Panc1 (cell line): ENCODE data around the gene NT5C2. TPM values are rescaled to one million over a fixed set of nuclear protein-coding genes. Genes with fewer than 3 reads are reported as not detected.

Experiments
- ATAC-seq: fragments of 200-7000 bp; cut with Tn5 transposase; 2 replicates; pipeline ENCODE4 v1.9.1; 2020; ENCODE audit warnings: mild to moderate bottlenecking, moderate library complexity
- BruUV-seq: library from RNA; stranded (reverse); fragments of 400-500 nt; replicated peaks from 2 replicates; lab custom pipeline; 2021; lab: Mats Ljungman, UMichigan
- CTCF ChIA-PET: fragments of 300-600 bp; sonication (Branson Sonifier 250); formaldehyde crosslinking; loops from one replicate; lab custom pipeline; 2022; ENCODE audit warnings: antibody characterized with exemption; lab: Charles Lee
- POLR2A ChIA-PET: fragments of 300-600 bp; sonication (Branson Sonifier 250); formaldehyde crosslinking; loops from one replicate; lab custom pipeline; 2022; ENCODE audit warnings: antibody characterized with exemption; lab: Charles Lee
- DNase-seq: peaks from one replicate; pipeline ENCODE4 v3.0.0-alpha.2; 2010; ENCODE audit warnings: low read depth, low spot score
- H3K27ac ChIP-seq: 2 replicates; pipeline ENCODE4 v1.5.1; 2011; ENCODE audit warnings: mild to moderate bottlenecking, low read length, inconsistent platforms
- H3K27me3 ChIP-seq: fragments of 200-500 bp; sonication (Bioruptor generic); 2 replicates; pipeline ENCODE4 v1.6.0; 2014; ENCODE audit warnings: low read length, inconsistent platforms; ENCODE audit not compliant: control insufficient read depth, insufficient read depth
- H3K36me3 ChIP-seq: fragments of 200-500 bp; sonication (Bioruptor generic); 2 replicates; pipeline ENCODE4 v1.5.1; 2014; ENCODE audit warnings: inconsistent platforms, mild to moderate bottlenecking, low read length, moderate library complexity; ENCODE audit not compliant: control insufficient read depth, insufficient read depth
- H3K4me1 ChIP-seq: 2 replicates; pipeline ENCODE4 v1.5.1; 2011; ENCODE audit warnings: inconsistent platforms, mild to moderate bottlenecking, low read length, moderate library complexity; ENCODE audit not compliant: control insufficient read depth, insufficient read depth
- H3K4me3 ChIP-seq, 2 experiments: 2 replicates each; pipeline ENCODE4 v1.5.1; 2011 to 2012; ENCODE audit warnings: low read depth in 2 of 2, low read length in 2 of 2, mild to moderate bottlenecking in 2 of 2, inconsistent platforms in 1 of 2, moderate library complexity in 1 of 2
- H3K9me3 ChIP-seq: fragments of 200-500 bp; sonication (Bioruptor generic); 2 replicates; pipeline ENCODE4 v1.5.1; 2014; ENCODE audit warnings: low read depth, mild to moderate bottlenecking, inconsistent platforms, low read length, moderate library complexity; ENCODE audit not compliant: control insufficient read depth, insufficient read depth
- POLR2AphosphoS5 ChIP-seq: IDR thresholded peaks from 2 replicates; pipeline ENCODE4 v1.6.1; 2012; ENCODE audit warnings: mild to moderate bottlenecking, low read depth, low read length, moderate library complexity
- SIN3A ChIP-seq: IDR thresholded peaks from 2 replicates; pipeline ENCODE4 v1.6.1; 2012; ENCODE audit warnings: low read depth, mild to moderate bottlenecking, low read length, moderate library complexity, borderline replicate concordance; ENCODE audit not compliant: insufficient read depth
- TCF7L2 ChIP-seq: IDR thresholded peaks from 2 replicates; pipeline ENCODE4 v1.6.1; 2011; ENCODE audit warnings: mild to moderate bottlenecking, low read depth, low read length, inconsistent platforms
- in situ Hi-C: cut with HindIII; loops from 2 replicates; pipeline ENCODE4 v1.10.0; 2016; ENCODE audit warnings: low sequenced_read_pairs, low pct_unique_long_range_greater_than_20kb
- intact Hi-C: fragments of 100-400 bp; cut with micrococcal nuclease; formaldehyde crosslinking; loops from one replicate; pipeline ENCODE4 v1.10.0; 2022; ENCODE audit not compliant: unreplicated experiment
- total RNA-seq: library from RNA; stranded (reverse); gene quantifications from one replicate; pipeline ENCODE4 v1.2.1, GENCODE V29; 2021; ENCODE audit not compliant: unreplicated experiment
- TF ChIP-seq, protein P1 (sequence below): fragments of 450-650 bp; IDR thresholded peaks from 2 replicates; pipeline ENCODE4 v1.5.1; 2017; ENCODE audit warnings: mild to moderate bottlenecking
- TF ChIP-seq, protein P2 (sequence below), 2 experiments: IDR thresholded peaks; 2 replicates each; pipeline ENCODE4 v1.6.1; 2011 to 2012; ENCODE audit warnings: low read depth in 2 of 2, control low read depth in 1 of 2, low read length in 1 of 2, mild to moderate bottlenecking in 1 of 2, moderate library complexity in 1 of 2; ENCODE audit not compliant: insufficient read depth in 1 of 2

The NT5C2 gene
- total RNA-seq, 1 experiment from 2014 or later, result 150 TPM

DNA sequence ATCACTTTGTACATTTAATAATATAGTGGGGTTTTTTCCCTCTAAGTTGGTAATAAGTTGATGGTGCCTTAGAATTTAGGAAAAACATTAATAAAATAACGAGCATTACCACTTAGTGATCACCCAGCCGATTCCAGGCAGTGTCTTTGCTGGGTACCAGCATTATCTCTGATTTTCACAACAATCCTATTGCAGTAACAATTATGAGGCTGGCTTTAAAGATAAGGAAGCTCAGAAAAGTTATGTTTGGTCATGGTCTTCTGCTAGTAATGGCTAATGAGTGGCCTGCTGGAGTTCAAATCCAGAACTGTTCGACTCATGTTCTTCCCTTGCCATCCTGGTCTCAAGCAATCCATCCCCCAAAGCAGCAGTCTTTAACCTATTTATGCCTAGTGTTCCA lies 147.1 kb downstream of the NT5C2 start:
- Histone ChIP-seq H3K4me3 (no peak overlapping the region), H3K4me1 (no peaks in the 10 kb centered on the region), H3K9me3 (no peaks in the 10 kb centered on the region), H3K27me3 (no peaks in the 10 kb centered on the region), H3K27ac (no peak overlapping the region), H3K36me3 (no peaks in the 10 kb centered on the region)
- intact Hi-C loops, result no loop called here
- no TSS peak for BruUV-seq
- ATAC-seq, result no peak
- TF ChIP-seq SIN3A (no peak), POLR2AphosphoS5 (no peak), TCF7L2 (no peak)
- TF ChIP-seq, protein P1, sequence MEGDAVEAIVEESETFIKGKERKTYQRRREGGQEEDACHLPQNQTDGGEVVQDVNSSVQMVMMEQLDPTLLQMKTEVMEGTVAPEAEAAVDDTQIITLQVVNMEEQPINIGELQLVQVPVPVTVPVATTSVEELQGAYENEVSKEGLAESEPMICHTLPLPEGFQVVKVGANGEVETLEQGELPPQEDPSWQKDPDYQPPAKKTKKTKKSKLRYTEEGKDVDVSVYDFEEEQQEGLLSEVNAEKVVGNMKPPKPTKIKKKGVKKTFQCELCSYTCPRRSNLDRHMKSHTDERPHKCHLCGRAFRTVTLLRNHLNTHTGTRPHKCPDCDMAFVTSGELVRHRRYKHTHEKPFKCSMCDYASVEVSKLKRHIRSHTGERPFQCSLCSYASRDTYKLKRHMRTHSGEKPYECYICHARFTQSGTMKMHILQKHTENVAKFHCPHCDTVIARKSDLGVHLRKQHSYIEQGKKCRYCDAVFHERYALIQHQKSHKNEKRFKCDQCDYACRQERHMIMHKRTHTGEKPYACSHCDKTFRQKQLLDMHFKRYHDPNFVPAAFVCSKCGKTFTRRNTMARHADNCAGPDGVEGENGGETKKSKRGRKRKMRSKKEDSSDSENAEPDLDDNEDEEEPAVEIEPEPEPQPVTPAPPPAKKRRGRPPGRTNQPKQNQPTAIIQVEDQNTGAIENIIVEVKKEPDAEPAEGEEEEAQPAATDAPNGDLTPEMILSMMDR, result no peak
- TF ChIP-seq, protein P2, sequence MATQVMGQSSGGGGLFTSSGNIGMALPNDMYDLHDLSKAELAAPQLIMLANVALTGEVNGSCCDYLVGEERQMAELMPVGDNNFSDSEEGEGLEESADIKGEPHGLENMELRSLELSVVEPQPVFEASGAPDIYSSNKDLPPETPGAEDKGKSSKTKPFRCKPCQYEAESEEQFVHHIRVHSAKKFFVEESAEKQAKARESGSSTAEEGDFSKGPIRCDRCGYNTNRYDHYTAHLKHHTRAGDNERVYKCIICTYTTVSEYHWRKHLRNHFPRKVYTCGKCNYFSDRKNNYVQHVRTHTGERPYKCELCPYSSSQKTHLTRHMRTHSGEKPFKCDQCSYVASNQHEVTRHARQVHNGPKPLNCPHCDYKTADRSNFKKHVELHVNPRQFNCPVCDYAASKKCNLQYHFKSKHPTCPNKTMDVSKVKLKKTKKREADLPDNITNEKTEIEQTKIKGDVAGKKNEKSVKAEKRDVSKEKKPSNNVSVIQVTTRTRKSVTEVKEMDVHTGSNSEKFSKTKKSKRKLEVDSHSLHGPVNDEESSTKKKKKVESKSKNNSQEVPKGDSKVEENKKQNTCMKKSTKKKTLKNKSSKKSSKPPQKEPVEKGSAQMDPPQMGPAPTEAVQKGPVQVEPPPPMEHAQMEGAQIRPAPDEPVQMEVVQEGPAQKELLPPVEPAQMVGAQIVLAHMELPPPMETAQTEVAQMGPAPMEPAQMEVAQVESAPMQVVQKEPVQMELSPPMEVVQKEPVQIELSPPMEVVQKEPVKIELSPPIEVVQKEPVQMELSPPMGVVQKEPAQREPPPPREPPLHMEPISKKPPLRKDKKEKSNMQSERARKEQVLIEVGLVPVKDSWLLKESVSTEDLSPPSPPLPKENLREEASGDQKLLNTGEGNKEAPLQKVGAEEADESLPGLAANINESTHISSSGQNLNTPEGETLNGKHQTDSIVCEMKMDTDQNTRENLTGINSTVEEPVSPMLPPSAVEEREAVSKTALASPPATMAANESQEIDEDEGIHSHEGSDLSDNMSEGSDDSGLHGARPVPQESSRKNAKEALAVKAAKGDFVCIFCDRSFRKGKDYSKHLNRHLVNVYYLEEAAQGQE (IDR thresholded peaks at IDR 0.05; ENCODE audit: insufficient read depth in 1 of 2, low read depth in 2 of 2, low read length in 1 of 2), result no peak
- DNase-seq, result no peak
- in situ Hi-C loops, result no loop called here
- CTCF ChIA-PET, result no interaction called here
- POLR2A ChIA-PET, result no interaction called here

DNA sequence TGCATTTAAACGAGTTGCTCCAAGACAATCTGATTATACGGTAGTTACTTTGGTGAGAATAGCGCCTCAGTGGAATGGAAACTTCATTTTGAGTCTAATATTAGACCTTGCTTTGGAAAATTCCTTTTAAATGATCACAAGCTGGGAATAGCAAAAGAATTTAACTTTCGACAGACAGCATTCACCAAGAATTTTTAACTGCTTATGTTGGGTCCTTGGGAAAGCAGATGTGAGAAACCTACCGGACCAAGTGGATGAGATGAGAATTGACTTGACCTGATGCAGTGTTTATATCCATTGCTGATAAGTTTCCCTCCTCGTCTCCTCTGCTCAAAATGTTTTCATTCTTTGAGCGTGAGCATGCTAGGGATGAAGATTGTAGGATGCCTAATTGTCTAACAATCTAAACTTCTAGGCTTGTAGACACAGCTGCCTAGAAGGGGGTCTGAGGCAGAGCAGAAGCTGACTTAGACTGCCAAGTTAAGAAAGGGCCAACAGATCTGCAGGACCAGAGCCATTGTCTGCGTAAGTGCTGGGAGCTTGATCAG lies 148.1 kb downstream of the NT5C2 start:
- H3K27ac ChIP-seq, result no peak overlapping the region
- in situ Hi-C loops, result no loop called here
- no peaks in the 10 kb centered on the region for H3K36me3 ChIP-seq
- ATAC-seq, result no peak
- ChIA-PET POLR2A (no interaction called here), CTCF (no interaction called here)
- no peaks in the 10 kb centered on the region for H3K4me1 ChIP-seq
- H3K27me3 ChIP-seq, result no peaks in the 10 kb centered on the region
- no TSS peak for BruUV-seq
- no peak for DNase-seq
- TF ChIP-seq, protein P2 (IDR thresholded peaks at IDR 0.05; ENCODE audit: insufficient read depth in 1 of 2, low read depth in 2 of 2, low read length in 1 of 2), result no peak
- TF ChIP-seq, protein P1, result no peak
- TF ChIP-seq TCF7L2 (no peak), POLR2AphosphoS5 (no peak), SIN3A (no peak)
- intact Hi-C loops, result no loop called here
- no peaks in the 10 kb centered on the region for H3K9me3 ChIP-seq
- no peak overlapping the region for H3K4me3 ChIP-seq
